ENCODE measurements around the gene ACAP3. TPM values are rescaled to one million over a fixed set of nuclear protein-coding genes. Genes with fewer than 3 reads are reported as not detected.
A peak's percentile ranks its signal among the peaks of the same experiment; 100 is the strongest.

Gene ACAP3, protein sequence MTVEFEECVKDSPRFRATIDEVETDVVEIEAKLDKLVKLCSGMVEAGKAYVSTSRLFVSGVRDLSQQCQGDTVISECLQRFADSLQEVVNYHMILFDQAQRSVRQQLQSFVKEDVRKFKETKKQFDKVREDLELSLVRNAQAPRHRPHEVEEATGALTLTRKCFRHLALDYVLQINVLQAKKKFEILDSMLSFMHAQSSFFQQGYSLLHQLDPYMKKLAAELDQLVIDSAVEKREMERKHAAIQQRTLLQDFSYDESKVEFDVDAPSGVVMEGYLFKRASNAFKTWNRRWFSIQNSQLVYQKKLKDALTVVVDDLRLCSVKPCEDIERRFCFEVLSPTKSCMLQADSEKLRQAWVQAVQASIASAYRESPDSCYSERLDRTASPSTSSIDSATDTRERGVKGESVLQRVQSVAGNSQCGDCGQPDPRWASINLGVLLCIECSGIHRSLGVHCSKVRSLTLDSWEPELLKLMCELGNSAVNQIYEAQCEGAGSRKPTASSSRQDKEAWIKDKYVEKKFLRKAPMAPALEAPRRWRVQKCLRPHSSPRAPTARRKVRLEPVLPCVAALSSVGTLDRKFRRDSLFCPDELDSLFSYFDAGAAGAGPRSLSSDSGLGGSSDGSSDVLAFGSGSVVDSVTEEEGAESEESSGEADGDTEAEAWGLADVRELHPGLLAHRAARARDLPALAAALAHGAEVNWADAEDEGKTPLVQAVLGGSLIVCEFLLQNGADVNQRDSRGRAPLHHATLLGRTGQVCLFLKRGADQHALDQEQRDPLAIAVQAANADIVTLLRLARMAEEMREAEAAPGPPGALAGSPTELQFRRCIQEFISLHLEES
- 41.1 and 44.8 TPM in 2 replicates for total RNA-seq (2014; rRNA removed; shearing (Covaris generic))

DNA sequence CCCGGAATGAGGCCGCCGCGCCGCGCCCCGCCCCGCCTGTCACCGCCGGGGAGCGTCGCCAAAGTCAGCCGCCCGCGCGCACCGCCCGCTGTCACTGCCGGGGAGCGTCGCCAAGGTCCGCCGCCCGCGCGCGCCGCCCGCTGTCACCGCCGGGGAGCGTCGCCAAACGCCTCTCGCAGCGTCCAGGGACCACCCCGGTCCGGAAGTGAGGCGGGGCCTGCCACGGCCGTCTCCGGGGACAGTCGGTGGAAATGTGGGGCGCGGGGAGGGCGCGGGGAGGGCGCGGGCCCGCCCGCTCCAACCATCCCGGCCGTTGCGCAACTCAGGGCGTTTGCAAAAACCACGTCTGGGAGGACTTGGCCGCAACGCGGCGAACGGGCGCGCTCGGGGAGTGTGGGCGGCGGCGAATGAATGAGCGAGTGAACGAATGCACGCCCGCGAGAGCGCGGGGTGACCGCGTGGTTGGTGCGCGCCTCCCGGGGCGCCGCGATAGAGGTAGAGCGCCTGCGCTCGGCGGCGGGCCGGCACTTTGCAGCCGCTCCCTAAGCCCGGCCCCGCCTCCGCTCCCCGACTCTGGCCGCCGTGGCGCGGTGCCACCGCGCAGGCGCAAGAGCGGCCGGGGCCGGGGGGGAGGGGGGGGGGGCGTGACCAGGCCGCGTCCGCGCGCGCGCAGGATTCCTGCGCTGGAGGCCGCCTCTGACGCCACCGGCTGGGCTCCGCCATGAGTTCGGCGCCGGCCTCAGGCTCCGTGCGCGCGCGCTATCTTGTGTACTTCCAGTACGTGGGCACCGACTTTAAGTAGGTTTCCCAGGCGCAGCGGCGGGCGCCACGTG lies at the start of gene ACAP3, which contains the start of gene PUSL1:
Gene ACAP3 (minus strand): TSS at position 8 of the 833 bp plus-strand sequence. CDS start 115 bp downstream, outside the sequence.
Gene PUSL1 (plus strand): TSS at position 675 of the 833 bp plus-strand sequence. CDS start 47 bp downstream, at position 722.
- Histone ChIP-seq H3K27me3 (replicated peaks) (no peaks in the 10 kb centered on the region), H3K27ac (peak within 1 kb of the TSS; percentile 74), H3K9me3 (replicated peaks) (0 out of 2 replicates have a peak, but pooled peaks cover 5% of the 10 kb centered on the region), H3K4me1 (replicated peaks) (peaks cover 54% of the 10 kb centered on the region), H3K36me3 (peaks cover 63% of the 10 kb centered on the region), H3K4me3 (peak within 1 kb of the TSS; percentile 91)
- DNase-seq (ENCODE audit: low read depth in 1 of 2, low spot score in 2 of 2), result peak; percentile 87 to 95

DNA sequence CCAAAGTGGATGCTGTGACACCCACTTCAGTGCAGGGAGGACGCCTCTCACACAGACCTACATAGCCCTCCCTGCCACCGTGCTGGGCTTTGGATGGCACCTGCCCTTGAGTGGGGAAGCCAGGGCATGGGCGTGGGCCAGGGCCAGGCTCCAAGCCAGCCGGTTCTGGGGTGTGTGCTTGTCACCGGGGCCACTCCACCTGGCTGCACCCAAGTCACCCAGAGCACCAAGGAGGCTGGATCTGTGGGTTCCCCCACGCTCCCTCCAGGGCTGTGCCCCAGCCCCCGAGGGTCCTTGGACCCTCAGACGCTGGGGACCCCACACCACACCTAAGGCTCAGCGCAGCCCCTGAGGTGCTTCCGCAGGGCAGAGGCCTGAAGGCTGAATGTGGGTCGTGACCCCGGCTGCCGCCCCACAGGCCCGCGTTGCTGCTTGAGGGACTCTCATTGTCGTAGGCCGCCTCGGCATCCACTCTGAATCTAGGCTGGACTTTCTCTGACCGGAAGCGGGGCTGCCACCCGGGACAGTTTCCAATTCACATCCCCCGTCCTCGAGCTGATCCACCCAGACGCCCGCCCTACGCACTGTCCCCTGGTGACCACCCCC lies 49.2 kb upstream of the ACAP3 start:
- H3K4me1 ChIP-seq (replicated peaks), result peaks cover 48% of the 10 kb centered on the region
- no peaks in the 10 kb centered on the region for H3K27me3 ChIP-seq (replicated peaks)
- peak overlapping the region; percentile 90 for H3K27ac ChIP-seq
- peak overlapping the region; percentile 48 for H3K4me3 ChIP-seq
- H3K9me3 ChIP-seq (replicated peaks), result no peaks in the 10 kb centered on the region
- DNase-seq (ENCODE audit: low read depth in 1 of 2, low spot score in 2 of 2), result no peak
- H3K36me3 ChIP-seq, result peaks cover 35% of the 10 kb centered on the region

DNA sequence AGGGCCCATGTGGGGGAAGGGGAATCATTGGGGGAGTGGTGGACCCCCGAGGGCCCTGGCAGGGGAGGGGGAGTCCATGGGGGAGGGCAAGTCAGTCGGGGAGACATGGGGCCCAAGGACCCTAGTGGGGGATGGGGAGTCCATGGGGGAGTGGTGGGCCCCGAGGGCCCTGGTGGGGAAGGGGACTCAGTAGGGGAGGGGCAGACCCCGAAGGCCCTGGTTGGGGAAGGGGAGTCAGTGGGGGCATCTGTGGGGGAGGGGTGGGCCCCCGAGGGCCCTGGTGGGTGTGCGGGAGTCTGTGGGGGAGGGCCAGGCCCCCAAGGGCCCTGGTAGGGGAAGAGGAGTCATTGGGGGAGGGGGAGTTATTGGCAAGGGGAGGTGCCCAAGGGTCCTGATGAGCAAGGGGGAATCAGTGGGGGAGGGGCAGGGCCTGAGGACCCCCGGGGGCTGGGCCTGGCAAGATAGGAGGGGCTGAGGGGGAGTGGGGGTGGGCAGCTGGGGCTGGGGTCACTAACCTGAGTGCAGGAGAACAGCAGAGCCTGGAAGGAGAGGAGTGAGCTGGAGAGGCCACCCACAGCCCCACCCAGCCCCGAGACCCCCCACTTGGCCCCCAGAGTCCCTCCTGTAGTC lies 48.6 kb upstream of the ACAP3 start:
- Histone ChIP-seq H3K27me3 (replicated peaks) (no peaks in the 10 kb centered on the region), H3K27ac (no peak overlapping the region), H3K9me3 (replicated peaks) (no peaks in the 10 kb centered on the region), H3K4me3 (peak overlapping the region; percentile 48), H3K36me3 (peaks cover 40% of the 10 kb centered on the region), H3K4me1 (replicated peaks) (peaks cover 42% of the 10 kb centered on the region)
- no peak for DNase-seq (ENCODE audit: low read depth in 1 of 2, low spot score in 2 of 2)

DNA sequence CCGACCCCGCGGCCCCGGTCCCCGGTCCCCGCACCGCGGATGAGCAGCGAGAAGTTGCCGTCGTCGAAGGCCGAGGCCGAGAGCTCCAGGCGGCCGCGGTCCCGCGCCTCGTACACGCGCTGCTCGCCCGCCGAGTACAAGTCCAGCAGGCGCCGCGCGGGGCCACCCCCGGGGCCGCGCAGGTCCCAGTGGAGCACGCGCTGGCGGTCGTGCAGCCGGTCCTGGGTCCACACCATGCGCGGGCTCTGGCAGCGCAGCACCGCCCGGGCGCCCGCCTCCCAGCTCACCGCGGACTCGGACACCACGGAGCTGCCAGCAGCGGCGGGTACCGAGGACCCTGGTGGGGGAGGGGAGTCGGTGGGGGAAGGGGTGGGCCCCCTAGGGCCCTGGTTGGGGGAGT lies 47.7 kb upstream of the ACAP3 start:
- H3K9me3 ChIP-seq (replicated peaks), result no peaks in the 10 kb centered on the region
- peaks cover 33% of the 10 kb centered on the region for H3K4me1 ChIP-seq (replicated peaks)
- no peak overlapping the region for H3K27ac ChIP-seq
- H3K4me3 ChIP-seq, result no peak overlapping the region
- no peak for DNase-seq (ENCODE audit: low read depth in 1 of 2, low spot score in 2 of 2)
- H3K27me3 ChIP-seq (replicated peaks), result no peaks in the 10 kb centered on the region
- peaks cover 40% of the 10 kb centered on the region for H3K36me3 ChIP-seq

DNA sequence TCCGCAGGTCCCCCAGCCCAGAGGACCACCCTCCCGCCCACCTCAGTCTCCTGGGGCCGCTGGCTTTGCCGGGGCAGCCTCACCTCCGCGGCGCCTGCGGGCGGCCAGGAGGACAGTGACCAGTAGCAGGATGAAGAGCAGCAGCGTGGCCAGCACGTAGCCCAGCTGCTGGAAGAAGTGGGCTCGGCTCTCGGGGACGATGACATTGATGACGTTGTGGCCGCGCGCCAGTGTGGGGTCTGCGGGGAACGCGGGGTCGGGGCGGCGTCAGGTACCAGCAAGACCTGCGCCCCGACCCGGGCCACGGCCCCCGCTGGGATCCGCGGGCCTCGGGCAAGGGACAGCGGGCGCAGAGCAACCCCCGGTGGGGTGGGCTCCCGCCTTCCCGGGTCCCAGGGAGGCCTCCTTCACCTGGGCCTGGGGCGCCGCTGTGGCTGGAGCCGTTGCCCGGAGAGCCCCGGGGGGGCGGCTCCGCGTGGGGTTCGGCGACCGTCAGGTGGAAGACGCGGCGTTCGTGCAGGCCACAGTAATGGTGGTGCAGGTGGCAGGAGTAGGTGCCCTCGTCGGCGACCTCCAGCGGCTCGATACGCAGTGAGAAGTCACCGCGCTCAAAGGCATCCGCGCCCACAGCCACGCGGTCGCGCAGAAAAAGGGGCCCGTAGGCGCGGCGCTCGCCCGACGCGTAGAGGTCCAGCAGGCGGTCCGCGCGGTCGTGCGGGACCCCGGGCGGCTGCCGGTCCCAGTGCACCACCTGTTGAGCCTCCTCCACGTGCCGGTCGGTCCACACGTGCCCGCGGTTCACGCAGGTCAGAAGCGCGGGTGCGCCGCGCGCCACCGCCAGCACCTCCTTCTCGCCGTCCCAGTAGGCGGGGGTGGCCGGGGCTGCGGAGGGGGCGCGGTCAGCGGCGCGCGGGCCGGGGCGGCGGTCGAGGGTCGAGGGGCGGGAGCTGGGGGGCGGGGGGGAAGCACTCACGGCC lies 46.8 kb upstream of the ACAP3 start:
- Histone ChIP-seq H3K27ac (no peak overlapping the region), H3K4me3 (no peak overlapping the region), H3K4me1 (replicated peaks) (peaks cover 26% of the 10 kb centered on the region), H3K27me3 (replicated peaks) (no peaks in the 10 kb centered on the region), H3K36me3 (peaks cover 42% of the 10 kb centered on the region), H3K9me3 (replicated peaks) (no peaks in the 10 kb centered on the region)
- DNase-seq (ENCODE audit: low read depth in 1 of 2, low spot score in 2 of 2), result no peak

DNA sequence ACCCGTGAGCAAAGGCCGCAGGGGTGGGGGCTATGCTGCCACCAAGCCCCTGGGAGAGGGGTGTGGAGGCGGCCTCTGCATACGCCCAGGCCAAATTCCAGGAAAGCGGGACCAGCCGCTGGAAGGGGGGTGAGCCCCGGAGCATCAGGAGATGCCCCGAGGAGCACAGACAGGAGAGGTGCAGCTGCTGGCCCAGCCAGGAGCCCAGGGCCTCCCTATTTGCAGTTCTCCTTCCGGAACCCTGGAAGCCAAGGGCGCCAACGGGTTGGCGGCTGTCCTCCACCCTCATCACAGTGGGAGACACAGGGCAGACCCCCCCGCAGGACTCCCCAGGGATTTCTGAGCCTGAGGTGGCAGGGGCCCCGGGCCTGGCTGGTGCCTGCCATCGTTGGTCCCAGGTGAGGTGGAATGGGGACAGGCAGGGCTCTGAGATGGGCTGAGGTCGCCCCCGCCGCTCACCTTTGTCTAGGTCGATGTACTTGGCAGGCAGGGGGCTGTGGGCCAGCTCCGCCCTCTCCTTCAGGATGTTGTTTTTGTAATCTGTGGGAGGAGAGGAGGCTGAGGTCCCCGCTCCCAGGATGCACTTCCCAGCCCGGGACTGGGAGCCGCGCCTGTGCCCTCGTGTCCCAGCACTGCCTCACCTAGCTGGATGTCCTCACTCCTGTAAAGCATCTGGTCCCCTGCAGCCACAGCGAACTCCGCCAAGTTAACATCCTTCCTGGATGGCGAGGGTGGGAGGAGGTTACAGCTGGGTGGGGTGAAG lies 45.8 kb upstream of the ACAP3 start:
- peaks cover 20% of the 10 kb centered on the region for H3K4me1 ChIP-seq (replicated peaks)
- peaks cover 46% of the 10 kb centered on the region for H3K36me3 ChIP-seq
- no peak overlapping the region for H3K4me3 ChIP-seq
- no peak for DNase-seq (ENCODE audit: low read depth in 1 of 2, low spot score in 2 of 2)
- H3K9me3 ChIP-seq (replicated peaks), result no peaks in the 10 kb centered on the region
- no peaks in the 10 kb centered on the region for H3K27me3 ChIP-seq (replicated peaks)
- no peak overlapping the region for H3K27ac ChIP-seq

DNA sequence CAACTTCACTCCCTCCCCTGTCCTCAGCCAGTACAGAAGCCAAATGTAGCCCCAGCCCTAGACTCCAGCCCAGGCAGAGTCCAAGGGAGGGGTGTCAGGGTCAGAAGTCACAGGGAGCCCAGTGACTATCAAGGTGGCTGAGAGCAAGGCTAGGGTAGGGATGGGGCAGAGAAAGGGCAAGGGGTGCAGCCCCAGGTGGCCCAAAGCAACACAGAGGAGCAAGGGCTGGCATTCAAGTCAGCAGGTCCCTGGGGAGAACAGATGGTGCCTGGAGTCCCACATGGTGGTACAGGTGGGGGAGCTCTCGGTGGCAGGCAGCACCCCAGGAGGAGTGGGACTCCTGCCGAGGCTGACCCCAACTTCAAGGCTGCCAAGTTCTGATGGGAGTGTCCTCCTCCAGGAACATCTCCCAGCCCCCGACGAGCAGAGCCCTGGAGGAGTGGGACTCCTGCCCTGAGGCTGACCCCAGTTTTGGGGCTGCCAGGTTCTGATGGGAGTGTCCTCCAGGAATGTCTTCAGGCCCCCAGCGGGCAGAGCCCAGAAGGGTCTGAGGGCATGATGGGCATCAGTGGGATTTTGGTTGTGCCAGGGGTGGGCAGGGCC lies 45.2 kb upstream of the ACAP3 start:
- DNase-seq (ENCODE audit: low read depth in 1 of 2, low spot score in 2 of 2), result no peak
- Histone ChIP-seq H3K27ac (no peak overlapping the region), H3K4me3 (no peak overlapping the region), H3K9me3 (replicated peaks) (no peaks in the 10 kb centered on the region), H3K27me3 (replicated peaks) (no peaks in the 10 kb centered on the region), H3K36me3 (peaks cover 53% of the 10 kb centered on the region), H3K4me1 (replicated peaks) (peaks cover 20% of the 10 kb centered on the region)

DNA sequence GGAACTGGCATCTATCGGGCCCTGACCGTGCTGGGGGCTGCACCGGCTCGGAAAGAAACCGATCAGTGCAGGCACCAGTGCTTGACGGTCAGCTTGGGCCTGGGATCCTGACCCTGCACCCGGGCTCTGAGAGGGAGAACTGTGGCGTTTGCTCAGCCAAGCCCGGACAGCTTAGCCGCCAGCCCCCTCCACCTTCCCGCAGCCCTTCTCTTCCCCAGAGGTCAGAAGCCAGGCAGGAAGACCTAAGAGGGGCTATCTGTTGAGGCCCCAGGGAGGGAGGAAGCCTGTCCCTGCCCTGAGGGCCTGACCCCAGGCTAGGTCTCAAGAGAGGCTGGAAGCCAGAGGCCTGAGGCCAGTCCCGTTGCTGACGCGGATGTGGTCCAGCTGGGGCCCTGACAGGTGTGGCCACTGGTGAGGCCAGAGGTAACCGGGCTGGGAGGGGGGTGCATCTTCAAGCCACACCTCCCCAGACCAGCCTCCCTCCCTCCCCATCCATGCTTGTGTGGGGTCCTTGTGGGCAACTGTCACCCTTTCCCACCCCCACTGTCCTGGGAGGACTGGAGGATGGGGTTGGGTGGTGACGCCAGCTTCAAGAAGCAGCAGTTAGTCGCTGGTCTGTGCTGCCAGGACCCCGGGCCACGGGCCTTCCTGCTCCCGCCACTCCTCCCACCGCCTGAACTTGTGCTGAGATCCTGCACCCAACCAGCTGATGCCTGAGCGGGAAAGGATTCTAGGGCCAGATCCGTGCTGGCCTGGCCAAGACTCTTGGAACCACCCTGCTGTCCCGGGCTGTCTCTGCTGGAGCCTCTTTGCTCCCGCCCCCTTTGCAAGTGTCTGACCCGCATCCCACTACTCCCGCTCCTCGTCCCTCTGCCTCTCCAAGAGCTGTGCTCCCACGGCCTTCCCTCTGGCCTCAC lies 44.0 kb upstream of the ACAP3 start:
- Histone ChIP-seq H3K4me3 (no peak overlapping the region), H3K27me3 (replicated peaks) (no peaks in the 10 kb centered on the region), H3K27ac (no peak overlapping the region), H3K9me3 (replicated peaks) (no peaks in the 10 kb centered on the region), H3K36me3 (peaks cover 54% of the 10 kb centered on the region), H3K4me1 (replicated peaks) (peaks cover 25% of the 10 kb centered on the region)
- no peak for DNase-seq (ENCODE audit: low read depth in 1 of 2, low spot score in 2 of 2)

DNA sequence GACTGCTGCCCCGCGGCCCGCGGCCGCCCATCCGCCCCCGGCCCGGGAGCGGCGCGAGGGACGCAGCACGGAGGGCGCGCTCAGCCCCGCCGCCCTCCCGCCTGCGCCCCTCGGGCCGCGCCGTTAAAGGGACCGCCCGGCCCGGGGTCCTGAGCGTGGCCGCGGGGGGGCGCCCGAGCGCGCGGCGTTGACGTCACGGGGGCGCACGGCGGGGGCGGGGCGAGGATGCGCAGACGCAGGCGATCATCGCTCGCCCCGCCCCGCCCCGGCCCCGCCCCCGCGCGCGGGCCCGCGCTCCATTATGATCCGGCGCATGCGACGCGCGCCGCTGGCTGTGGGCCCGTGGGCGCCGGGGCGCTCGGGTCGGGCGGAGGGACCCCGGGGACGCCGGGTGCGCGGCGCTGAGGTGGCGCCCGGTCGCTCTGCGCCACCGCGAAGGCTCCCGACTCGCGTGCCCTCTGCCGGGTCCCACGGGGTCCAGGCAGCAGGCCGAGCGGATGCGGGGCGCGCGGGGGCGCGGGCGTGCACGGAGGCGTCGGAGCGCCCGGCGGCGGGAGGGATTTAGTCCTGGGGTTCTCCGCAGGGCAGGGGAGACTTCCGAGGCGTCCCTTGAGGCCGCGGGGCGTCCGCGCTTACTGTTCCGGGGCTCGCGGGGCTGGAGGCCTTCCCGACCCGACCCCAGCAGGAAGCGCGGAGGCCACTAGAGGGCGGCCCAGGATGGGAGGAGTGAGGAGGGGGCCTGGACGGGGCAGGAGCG lies 41.7 kb upstream of the ACAP3 start, which contains the start of gene DVL1:
Gene DVL1 (minus strand): TSS at position 163 of the 757 bp plus-strand sequence. CDS start 353 bp downstream, outside the sequence.
- peak; percentile 73 to 74 for DNase-seq (ENCODE audit: low read depth in 1 of 2, low spot score in 2 of 2)
- H3K4me1 ChIP-seq (replicated peaks), result peaks cover 47% of the 10 kb centered on the region
- H3K9me3 ChIP-seq (replicated peaks), result no peaks in the 10 kb centered on the region
- H3K27ac ChIP-seq, result peak within 1 kb of the TSS; percentile 89
- peaks cover 58% of the 10 kb centered on the region for H3K36me3 ChIP-seq
- peak within 1 kb of the TSS; percentile 100 for H3K4me3 ChIP-seq
- H3K27me3 ChIP-seq (replicated peaks), result no peaks in the 10 kb centered on the region
